Endothelial cell of umbilical vein (primary cell): Measurements from ENCODE around the gene DLST. TPM values are rescaled to one million over a fixed set of nuclear protein-coding genes. Genes with fewer than 3 reads are reported as not detected.

Experiments used
- BruUV-seq: library from RNA; stranded (reverse); fragments of 400-500 nt; replicated peaks from 2 replicates; lab custom pipeline; 2021; lab: Mats Ljungman, UMichigan
- CTCF ChIA-PET: fragments of 300-600, 350-600 bp; sonication (Branson Sonifier 250); formaldehyde crosslinking; loops from one replicate; lab custom pipeline; 2021; ENCODE audit warnings: antibody characterized with exemption, inconsistent platforms; lab: Charles Lee
- POLR2A ChIA-PET: fragments of 300-600, 350-600 bp; sonication (Branson Sonifier 250); formaldehyde crosslinking; loops from one replicate; lab custom pipeline; 2021; ENCODE audit warnings: antibody characterized with exemption, inconsistent platforms; lab: Charles Lee
- DNase-seq: peaks from one replicate; pipeline ENCODE4 v3.0.0-alpha.2; 2011; ENCODE audit warnings: low read depth, low spot score
- FAIRE-seq: peaks from 2 replicates; lab custom pipeline; 2011; peaks lifted over from hg19 to GRCh38; lab: Jason Lieb, UNC
- H2AFZ ChIP-seq: 2 replicates; pipeline ENCODE4 v1.6.0; 2012; ENCODE audit warnings: low read depth, low read length, control low read depth, inconsistent platforms
- H3K27ac ChIP-seq: 2 replicates; pipeline ENCODE4 v1.5.1; 2011; ENCODE audit warnings: low read depth, mild to moderate bottlenecking, control low read depth, low read length, moderate library complexity; ENCODE audit not compliant: insufficient read depth
- H3K27me3 ChIP-seq, 2 experiments: 2 replicates each; pipeline versions ENCODE4 v1.6.0 to v1.6.1; 2011; ENCODE audit warnings: low read length in 2 of 2, mixed read lengths in 1 of 2; ENCODE audit not compliant: control insufficient read depth in 2 of 2, insufficient read depth in 2 of 2
- H3K36me3 ChIP-seq, 2 experiments: 2 replicates in 1 of 2; 3 replicates in 1 of 2; pipeline ENCODE4 v1.5.1; 2011; ENCODE audit warnings: low read length in 2 of 2, mild to moderate bottlenecking in 1 of 2, moderate library complexity in 1 of 2; ENCODE audit not compliant: control insufficient read depth in 2 of 2, insufficient read depth in 2 of 2; ENCODE audit errors: extremely low read depth in 1 of 2
- H3K4me1 ChIP-seq: 3 replicates; pipeline ENCODE4 v1.5.1; 2011; ENCODE audit warnings: mild to moderate bottlenecking, low read length; ENCODE audit not compliant: control insufficient read depth, insufficient read depth; ENCODE audit errors: extremely low read depth
- H3K4me2 ChIP-seq: 2 replicates; pipeline ENCODE4 v1.6.1; 2011; ENCODE audit warnings: low read length, control low read depth, mixed read lengths; ENCODE audit not compliant: insufficient read depth
- H3K4me3 ChIP-seq, 3 experiments: fragments of 200-600 bp in 1 of 3; sonication (generic), shearing (Covaris generic) in 1 of 3; replicated peaks in 1 of 3; 2 replicates each; pipeline ENCODE4 v1.5.1; 2011 to 2016; ENCODE audit warnings: control low read depth in 3 of 3, low read length in 3 of 3, mild to moderate bottlenecking in 2 of 3, inconsistent platforms in 1 of 3, low read depth in 1 of 3, moderate library complexity in 1 of 3; ENCODE audit not compliant: insufficient read depth in 1 of 3
- H3K79me2 ChIP-seq: 2 replicates; pipeline ENCODE4 v1.6.0; 2012; ENCODE audit warnings: low read length, inconsistent platforms; ENCODE audit not compliant: control insufficient read depth, insufficient read depth
- H3K9ac ChIP-seq: replicated peaks from 2 replicates; pipeline ENCODE3; 2011; ENCODE audit warnings: low read length, control low read depth; ENCODE audit not compliant: insufficient read depth; ENCODE audit errors: extremely low read depth
- H3K9me1 ChIP-seq: replicated peaks from 3 replicates; pipeline ENCODE4 v1.6.0; 2011; ENCODE audit warnings: mild to moderate bottlenecking, low read length; ENCODE audit not compliant: control insufficient read depth, insufficient read depth; ENCODE audit errors: extremely low read depth
- H3K9me3 ChIP-seq: replicated peaks from 2 replicates; pipeline ENCODE4 v1.5.1; 2012; ENCODE audit warnings: low read length, inconsistent platforms; ENCODE audit not compliant: control insufficient read depth, insufficient read depth
- H4K20me1 ChIP-seq: replicated peaks from 2 replicates; pipeline ENCODE3; 2011; ENCODE audit warnings: mild to moderate bottlenecking, low read length; ENCODE audit not compliant: control insufficient read depth, insufficient read depth; ENCODE audit errors: extremely low read depth
- CTCF ChIP-seq, 2 donors: IDR thresholded peaks; 1 replicate in 1 of 2; 2 replicates in 1 of 2; pipeline ENCODE4 v1.5.1; 2011; ENCODE audit warnings: low read length in 2 of 2, mild to moderate bottlenecking in 2 of 2, moderate library complexity in 2 of 2, control low read depth in 1 of 2, inconsistent platforms in 1 of 2, low read depth in 1 of 2; ENCODE audit not compliant: insufficient read depth in 1 of 2; ENCODE audit errors: extremely low read depth in 1 of 2
- EZH2 ChIP-seq: IDR thresholded peaks from 2 replicates; pipeline ENCODE4 v1.6.1; 2012; ENCODE audit warnings: borderline replicate concordance, low read depth, mild to moderate bottlenecking, moderate library complexity, low read length, inconsistent platforms; ENCODE audit not compliant: severe bottlenecking
- FOS ChIP-seq: IDR thresholded peaks from 2 replicates; pipeline ENCODE4 v1.6.1; 2011; ENCODE audit warnings: mild to moderate bottlenecking, low read length, moderate library complexity, borderline replicate concordance; ENCODE audit not compliant: insufficient read depth
- GATA2 ChIP-seq: IDR thresholded peaks from 2 replicates; pipeline ENCODE4 v1.7.0; 2011; ENCODE audit warnings: low read depth, mild to moderate bottlenecking, moderate library complexity, mixed read lengths, low read length; ENCODE audit not compliant: insufficient read length, insufficient read depth
- JUN ChIP-seq: IDR thresholded peaks from 2 replicates; pipeline ENCODE4 v1.6.1; 2011; ENCODE audit warnings: borderline replicate concordance, low read depth; ENCODE audit not compliant: insufficient read length, insufficient read depth
- MAX ChIP-seq: IDR thresholded peaks from 2 replicates; pipeline ENCODE4 v1.6.1; 2011; ENCODE audit not compliant: insufficient read depth, insufficient read length
- MYC ChIP-seq: IDR thresholded peaks from one replicate; pipeline ENCODE4 v1.6.1; 2011; ENCODE audit warnings: mild to moderate bottlenecking, low read depth, low read length
- POLR2A ChIP-seq: IDR thresholded peaks from 2 replicates; pipeline ENCODE4 v1.6.1; 2012; ENCODE audit warnings: low read depth, mild to moderate bottlenecking, control low read depth, low read length
- POLR2AphosphoS5 ChIP-seq: IDR thresholded peaks from 2 replicates; pipeline ENCODE4 v1.6.1; 2012; ENCODE audit warnings: low read depth, mild to moderate bottlenecking, control low read depth, low read length, moderate library complexity; ENCODE audit not compliant: insufficient read depth
- dilution Hi-C: fragments of 300-500 bp; cut with MboI; formaldehyde crosslinking; loops from one replicate; pipeline ENCODE4 v1.15.0; 2019; ENCODE audit warnings: low sequenced_read_pairs; ENCODE audit not compliant: extremely low pct_ligation_motif_present
- intact Hi-C: fragments of 100-400 bp; cut with micrococcal nuclease; formaldehyde crosslinking; loops from one replicate; pipeline ENCODE4 v1.10.0; 2022
- polyA plus RNA-seq, 4 experiments: library from polyadenylated mRNA; depleted of rRNA in 3 of 4; stranded (reverse) in 3 of 4; unstranded in 1 of 4; fragments of >200 nt; gene quantifications; 2 replicates each; pipeline versions ENCODE4 v1.2.1 to v1.2.3, GENCODE V29; 2011 to 2012; ENCODE audit warnings: missing spikeins in 1 of 4
- total RNA-seq: library from RNA; stranded (reverse); gene quantifications from 2 replicates; pipeline ENCODE4 v1.2.3, GENCODE V29; 2021

DLST gene
- total and polyA plus RNA-seq, 2 donors (not counting 3 experiments of a cell fraction or from before 2014, with no cell fraction given) = 98.4 to 110 TPM

- Histone ChIP-seq H4K20me1 (no peaks in the 10 kb centered on the region), H3K9me3 (no peaks in the 10 kb centered on the region), H3K4me1 (peaks cover 7% of the 10 kb centered on the region), H3K9me1 (no peaks in the 10 kb centered on the region), H3K79me2 (no peaks in the 10 kb centered on the region), H3K36me3 (no peaks in the 10 kb centered on the region), H3K9ac (no peak overlapping the region), H3K27ac (no peak overlapping the region), H3K4me3 (no peak overlapping the region), H2AFZ (no peak overlapping the region), H3K4me2 (no peak overlapping the region), H3K27me3 (no peaks in the 10 kb centered on the region)
- FAIRE-seq (no peak), DNase-seq (no peak)
- no TSS peak for BruUV-seq
- CTCF ChIA-PET = interaction anchor here (1.5 to 4.5 kb wide), 3 partner anchors 13 to 171 kb away, joined by 10 to 53 read pairs (median 11); no protein-coding TSS in a partner anchor
- no peak for TF ChIP-seq POLR2AphosphoS5
- TF ChIP-seq POLR2A = no peak
- no peak for TF ChIP-seq JUN
- TF ChIP-seq MAX = no peak
- no peak for TF ChIP-seq GATA2
- TF ChIP-seq MYC = no peak
- no peak for TF ChIP-seq CTCF (IDR thresholded peaks at IDR 0.05; ENCODE audit: extremely low read depth in 1 of 2, insufficient read depth in 1 of 2, low read depth in 1 of 2, low read length in 2 of 2)
- TF ChIP-seq EZH2 = no peak
- no peak for TF ChIP-seq FOS
- dilution Hi-C loops = no loop called here
- intact Hi-C loops = no loop called here
- POLR2A ChIA-PET = no interaction called here
Observed at GRCh38 chr14:74918380-74918779, 36.7 kb downstream of the DLST start.
